Kidney (tissue), 14 donors: Measurements from ENCODE around the gene RAB6B. TPM values are rescaled to one million over a fixed set of nuclear protein-coding genes. Genes with fewer than 3 reads are reported as not detected.

Experiments
- DNase-seq, 5 donors: peaks; one replicate each; pipeline ENCODE4 v3.0.0-alpha.2; 2013 to 2020
- FAIRE-seq: peaks from 2 replicates; lab custom pipeline; 2012; peaks lifted over from hg19 to GRCh38; lab: Jason Lieb, UNC
- H3K27ac ChIP-seq, 2 donors: one replicate each; pipeline ENCODE4 v1.7.0; 2013; ENCODE audit warnings: low read depth in 2 of 2, low read length in 2 of 2, inconsistent platforms in 1 of 2
- H3K27me3 ChIP-seq: one replicate; pipeline ENCODE4 v1.7.1; 2013; ENCODE audit warnings: low read length, inconsistent platforms; ENCODE audit not compliant: control insufficient read depth, insufficient read depth
- H3K36me3 ChIP-seq, 3 donors: one replicate each; pipeline versions ENCODE4 v1.7.0 to v1.7.1; 2013; ENCODE audit warnings: low read length in 3 of 3, control low read depth in 1 of 3, inconsistent platforms in 1 of 3; ENCODE audit not compliant: insufficient read depth in 3 of 3, control insufficient read depth in 2 of 3
- H3K4me1 ChIP-seq, 3 donors: one replicate each; pipeline versions ENCODE4 v1.7.0 to v1.7.1; 2013; ENCODE audit warnings: low read length in 3 of 3, inconsistent platforms in 1 of 3, low read depth in 1 of 3; ENCODE audit not compliant: control insufficient read depth in 2 of 3, insufficient read depth in 2 of 3
- H3K4me3 ChIP-seq, 3 donors: one replicate each; pipeline versions ENCODE4 v1.7.0 to v1.8.1; 2013; ENCODE audit warnings: low read length in 3 of 3, control low read depth in 1 of 3, inconsistent platforms in 1 of 3
- H3K9ac ChIP-seq, 3 donors: one replicate each; pipeline versions ENCODE4 v1.7.0 to v1.7.1; 2013; ENCODE audit warnings: low read length in 3 of 3, control low read depth in 1 of 3, inconsistent platforms in 1 of 3
- H3K9me3 ChIP-seq, 3 donors: one replicate each; pipeline versions ENCODE4 v1.7.0 to v1.7.1; 2013; ENCODE audit warnings: low read length in 3 of 3, control low read depth in 1 of 3, inconsistent platforms in 1 of 3; ENCODE audit not compliant: control insufficient read depth in 2 of 3, insufficient read depth in 1 of 3
- intact Hi-C: fragments of 100-400 bp; cut with DNase I; formaldehyde crosslinking; loops from one replicate; pipeline ENCODE4 v1.11.1; 2022
- polyA plus RNA-seq: library from polyadenylated mRNA; stranded (reverse); fragments of 350-450 nt; fragmentation: Illumina TruSeq; extraction: RNeasy Lipid Tissue Mini Kit (QIAGEN cat#74804); gene quantifications from one replicate; pipeline ENCODE4 v1.2.3, GENCODE V29; 2014; ENCODE audit warnings: low read depth, low replicate concordance; ENCODE audit not compliant: insufficient read depth
- total RNA-seq: library from RNA; stranded (reverse); fragmentation: NEBNext Ultra II Directional; extraction: Animal tissue kit (Norgen Biotek cat#: 25700); gene quantifications from one replicate; pipeline ENCODE4 v1.2.1, GENCODE V29; 2021
- TF ChIP-seq, protein P1 (sequence below): IDR thresholded peaks from 3 replicates; pipeline ENCODE4 v1.5.1; 2012; ENCODE audit warnings: mild to moderate bottlenecking, moderate library complexity, borderline replicate concordance; ENCODE audit not compliant: insufficient read depth; ENCODE audit errors: extremely low read depth
- donor health status: control.
- donor health status: control.
- donor health status: control.
- donor health status: control.
- donor health status: control.
- donor health status: DM: yes; HTN: yes; CAD: no.
- donor health status: Normal renal cell carcinoma (clear cell type).

The RAB6B gene
- total and polyA plus RNA-seq, 2 donors from 2014 or later = 6.6 to 17.7 TPM

DNA sequence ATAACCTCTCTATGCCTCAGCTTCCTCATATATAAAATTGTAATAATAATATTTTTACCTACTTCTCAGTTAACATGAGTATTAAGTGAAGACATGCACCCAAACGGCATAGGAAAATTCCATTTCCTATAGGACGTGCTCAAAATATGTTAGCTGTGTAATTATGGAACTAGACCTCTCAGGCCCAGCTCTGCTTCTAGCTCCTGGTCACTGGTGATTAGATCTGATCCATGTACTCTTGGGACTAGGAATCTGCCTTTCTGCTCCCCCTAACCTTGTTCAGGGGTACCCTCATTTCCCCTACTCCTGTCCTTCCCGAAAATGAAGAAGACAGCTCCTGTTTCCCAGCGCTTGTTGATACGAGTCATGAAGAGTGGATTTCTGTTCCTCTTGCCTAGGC lies 119.8 kb downstream of the RAB6B start:
- Histone ChIP-seq H3K9me3 (no peaks in the 10 kb centered on the region), H3K9ac (no peak overlapping the region), H3K27ac (no peak overlapping the region), H3K4me3 (no peak overlapping the region), H3K4me1 (no peaks in the 10 kb centered on the region), H3K27me3 (no peaks in the 10 kb centered on the region), H3K36me3 (no peaks in the 10 kb centered on the region)
- TF ChIP-seq, protein P1, sequence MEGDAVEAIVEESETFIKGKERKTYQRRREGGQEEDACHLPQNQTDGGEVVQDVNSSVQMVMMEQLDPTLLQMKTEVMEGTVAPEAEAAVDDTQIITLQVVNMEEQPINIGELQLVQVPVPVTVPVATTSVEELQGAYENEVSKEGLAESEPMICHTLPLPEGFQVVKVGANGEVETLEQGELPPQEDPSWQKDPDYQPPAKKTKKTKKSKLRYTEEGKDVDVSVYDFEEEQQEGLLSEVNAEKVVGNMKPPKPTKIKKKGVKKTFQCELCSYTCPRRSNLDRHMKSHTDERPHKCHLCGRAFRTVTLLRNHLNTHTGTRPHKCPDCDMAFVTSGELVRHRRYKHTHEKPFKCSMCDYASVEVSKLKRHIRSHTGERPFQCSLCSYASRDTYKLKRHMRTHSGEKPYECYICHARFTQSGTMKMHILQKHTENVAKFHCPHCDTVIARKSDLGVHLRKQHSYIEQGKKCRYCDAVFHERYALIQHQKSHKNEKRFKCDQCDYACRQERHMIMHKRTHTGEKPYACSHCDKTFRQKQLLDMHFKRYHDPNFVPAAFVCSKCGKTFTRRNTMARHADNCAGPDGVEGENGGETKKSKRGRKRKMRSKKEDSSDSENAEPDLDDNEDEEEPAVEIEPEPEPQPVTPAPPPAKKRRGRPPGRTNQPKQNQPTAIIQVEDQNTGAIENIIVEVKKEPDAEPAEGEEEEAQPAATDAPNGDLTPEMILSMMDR = no peak
- no peak for DNase-seq
- no peak for FAIRE-seq
- intact Hi-C loops = no loop called here

DNA sequence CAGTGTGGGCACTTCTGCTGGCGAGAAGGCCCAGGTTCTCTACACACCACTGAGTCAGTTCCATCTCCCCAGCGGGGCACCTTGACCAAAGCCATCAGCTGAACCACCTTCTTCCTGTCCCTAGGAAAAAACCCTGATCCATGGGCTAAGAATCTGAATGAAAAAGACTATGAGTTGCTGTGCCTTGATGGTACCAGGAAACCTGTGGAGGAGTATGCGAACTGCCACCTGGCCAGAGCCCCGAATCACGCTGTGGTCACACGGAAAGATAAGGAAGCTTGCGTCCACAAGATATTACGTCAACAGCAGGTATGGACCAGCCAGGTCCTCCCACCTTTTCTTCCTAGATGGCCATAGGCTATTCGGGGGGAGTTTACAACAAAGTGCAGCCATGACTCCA lies 120.4 kb downstream of the RAB6B start:
- FAIRE-seq = no peak

More for the DNA sequence above, 120.4 kb downstream of the RAB6B start:
- Histone ChIP-seq H3K4me3 (no peak overlapping the region), H3K27ac (no peak overlapping the region), H3K9ac (no peak overlapping the region), H3K9me3 (no peaks in the 10 kb centered on the region), H3K4me1 (no peaks in the 10 kb centered on the region), H3K27me3 (no peaks in the 10 kb centered on the region), H3K36me3 (no peaks in the 10 kb centered on the region)
- intact Hi-C loops = no loop called here
- TF ChIP-seq, protein P1 = no peak
- no peak for DNase-seq

Other genes with a start within 250 kb of the RAB6B start
- 15.2 TPM for gene TOPBP1, start 233.9 kb downstream of the RAB6B start, total RNA-seq
- gene TOPBP1, start 233.9 kb downstream of the RAB6B start, polyA plus RNA-seq = 4.8 TPM
- 1.4 TPM for gene TF, start 149.5 kb downstream of the RAB6B start, total RNA-seq
- gene TF, start 149.5 kb downstream of the RAB6B start, polyA plus RNA-seq = 0.88 TPM
- gene SRPRB, start 90.1 kb downstream of the RAB6B start, total RNA-seq = 58.8 TPM
- 47.9 TPM for gene SRPRB, start 90.1 kb downstream of the RAB6B start, polyA plus RNA-seq
- 169 TPM for gene SLCO2A1, start 134.0 kb upstream of the RAB6B start, total RNA-seq
- gene SLCO2A1, start 134.0 kb upstream of the RAB6B start, polyA plus RNA-seq = 27.2 TPM